Neural progenitor cell (in vitro differentiated cells): ENCODE results near the gene PNPLA6. TPM values are rescaled to one million over a fixed set of nuclear protein-coding genes. Genes with fewer than 3 reads are reported as not detected.

ENCODE experiments used
- DNase-seq: peaks from one replicate; pipeline ENCODE4 v3.0.0-alpha.2; 2016; ENCODE audit warnings: low spot score
- H2AFZ ChIP-seq: fragments of 200-600 bp; sonication (generic); replicated peaks from 2 replicates; pipeline ENCODE4 v1.6.1; 2016; ENCODE audit warnings: antibody characterized with exemption
- H3F3A ChIP-seq: fragments of 200-600 bp; sonication (generic); 2 replicates; pipeline ENCODE4 v1.6.1; 2016; ENCODE audit warnings: antibody characterized with exemption, low read depth
- H3K27ac ChIP-seq: fragments of 200-600 bp; sonication (generic); 2 replicates; pipeline ENCODE4 v1.5.1; 2016; ENCODE audit warnings: mild to moderate bottlenecking
- H3K27me3 ChIP-seq: fragments of 200-600 bp; sonication (generic); 2 replicates; pipeline ENCODE4 v1.6.1; 2016; ENCODE audit warnings: mild to moderate bottlenecking, moderate library complexity
- H3K36me3 ChIP-seq: fragments of 200-600 bp; sonication (generic); 2 replicates; pipeline ENCODE4 v1.5.1; 2016
- H3K4me1 ChIP-seq: fragments of 200-600 bp; sonication (generic); 2 replicates; pipeline ENCODE4 v1.6.1; 2016; ENCODE audit warnings: mixed run types
- H3K4me2 ChIP-seq: fragments of 200-600 bp; sonication (generic); 2 replicates; pipeline ENCODE4 v1.6.1; 2016
- H3K4me3 ChIP-seq: fragments of 200-600 bp; sonication (generic); 2 replicates; pipeline ENCODE4 v1.5.1; 2016
- H3K79me2 ChIP-seq: fragments of 200-600 bp; sonication (generic); 2 replicates; pipeline ENCODE4 v1.6.1; 2016; ENCODE audit warnings: low read depth
- H3K9ac ChIP-seq: fragments of 200-600 bp; sonication (generic); 2 replicates; pipeline ENCODE4 v1.6.1; 2016
- H3K9me3 ChIP-seq: fragments of 200-600 bp; sonication (generic); 2 replicates; pipeline ENCODE4 v1.5.1; 2016; ENCODE audit warnings: low read depth
- H4K20me1 ChIP-seq: fragments of 200-600 bp; sonication (generic); 2 replicates; pipeline ENCODE4 v1.6.1; 2016; ENCODE audit warnings: low read depth
- H3K27ac Mint-ChIP-seq: 3 replicates; pipeline ENCODE4 v1.8.0; 2021; ENCODE audit warnings: mixed read lengths
- H3K27me3 Mint-ChIP-seq: 2 replicates; pipeline ENCODE4 v1.8.0; 2022; ENCODE audit warnings: low read depth, mild to moderate bottlenecking, inconsistent platforms, moderate library complexity, mixed read lengths; ENCODE audit not compliant: insufficient read depth
- H3K36me3 Mint-ChIP-seq: 3 replicates; pipeline ENCODE4 v1.8.0; 2021; ENCODE audit warnings: mixed read lengths
- H3K4me1 Mint-ChIP-seq: 3 replicates; pipeline ENCODE4 v1.8.0; 2021; ENCODE audit warnings: mixed read lengths
- H3K4me3 Mint-ChIP-seq: 3 replicates; pipeline ENCODE4 v1.8.0; 2021; ENCODE audit warnings: mild to moderate bottlenecking, moderate library complexity, mixed read lengths
- H3K9me3 Mint-ChIP-seq: 3 replicates; pipeline ENCODE4 v1.8.0; 2020; ENCODE audit warnings: mixed read lengths
- CTCF ChIP-seq: fragments of 200-600 bp; sonication (generic); IDR thresholded peaks from 2 replicates; pipeline ENCODE4 v1.5.1; 2017; ENCODE audit warnings: antibody characterized with exemption, mild to moderate bottlenecking
- EZH2 ChIP-seq: fragments of 200-600 bp; sonication (generic); IDR thresholded peaks from 2 replicates; pipeline ENCODE4 v1.6.1; 2017; ENCODE audit warnings: antibody characterized with exemption, mild to moderate bottlenecking, moderate library complexity
- EZH2phosphoT487 ChIP-seq: fragments of 200-600 bp; sonication (generic); IDR thresholded peaks from 2 replicates; pipeline ENCODE4 v1.6.1; 2017; ENCODE audit warnings: antibody characterized with exemption
- total RNA-seq: library from RNA; depleted of rRNA; stranded (reverse); fragments of >200 nt; gene quantifications from 2 replicates; pipeline ENCODE4 v1.2.3, GENCODE V29; 2015; ENCODE audit warnings: low replicate concordance

The PNPLA6 gene
- total RNA-seq, 1 donor from 2014 or later, result 25.5 TPM

- Histone ChIP-seq H4K20me1 (peaks cover 29% of the 10 kb centered on the region), H2AFZ (no peak overlapping the region), H3K9me3 (no peaks in the 10 kb centered on the region), H3K79me2 (peaks cover 2% of the 10 kb centered on the region), H3F3A (no peaks in the 10 kb centered on the region), H3K36me3 (no peaks in the 10 kb centered on the region), H3K4me2 (no peak overlapping the region), H3K27me3 (no peaks in the 10 kb centered on the region), H3K27ac (no peak overlapping the region), H3K4me3 (no peak overlapping the region), H3K4me1 (no peaks in the 10 kb centered on the region), H3K9ac (no peak overlapping the region)
- DNase-seq, result no peak
- Mint-ChIP-seq H3K9me3 (no peaks in the 10 kb centered on the region), H3K4me3 (no peak overlapping the region), H3K27me3 (peaks cover 2% of the 10 kb centered on the region), H3K4me1 (no peaks in the 10 kb centered on the region), H3K27ac (no peak overlapping the region), H3K36me3 (no peaks in the 10 kb centered on the region)
- TF ChIP-seq EZH2 (no peak), EZH2phosphoT487 (no peak), CTCF (no peak)
These were observed 70.8 kb downstream of the PNPLA6 start for GRCh38 chr19:7606289-7606688.

GRCh38 chr19:7607212-7607873 lies 71.8 kb downstream of the PNPLA6 start:
- Histone ChIP-seq H3K4me1 (no peaks in the 10 kb centered on the region), H3F3A (no peaks in the 10 kb centered on the region), H3K9me3 (no peaks in the 10 kb centered on the region), H3K27me3 (no peaks in the 10 kb centered on the region), H4K20me1 (peaks cover 22% of the 10 kb centered on the region), H3K4me3 (no peak overlapping the region), H3K9ac (no peak overlapping the region), H2AFZ (no peak overlapping the region), H3K36me3 (no peaks in the 10 kb centered on the region), H3K27ac (no peak overlapping the region), H3K4me2 (no peak overlapping the region), H3K79me2 (no peaks in the 10 kb centered on the region)
- Mint-ChIP-seq H3K27me3 (peaks cover 2% of the 10 kb centered on the region), H3K9me3 (no peaks in the 10 kb centered on the region), H3K4me3 (no peak overlapping the region), H3K27ac (no peak overlapping the region), H3K4me1 (no peaks in the 10 kb centered on the region), H3K36me3 (no peaks in the 10 kb centered on the region)
- no peak for DNase-seq
- TF ChIP-seq EZH2phosphoT487 (no peak), CTCF (no peak), EZH2 (no peak)

- Mint-ChIP-seq H3K9me3 (no peaks in the 10 kb centered on the region), H3K27me3 (peaks cover 2% of the 10 kb centered on the region), H3K4me1 (no peaks in the 10 kb centered on the region), H3K27ac (no peak overlapping the region), H3K4me3 (no peak overlapping the region), H3K36me3 (no peaks in the 10 kb centered on the region)
- no peaks in the 10 kb centered on the region for H3K4me1 ChIP-seq
- H3K4me2 ChIP-seq, result no peak overlapping the region
- no peak overlapping the region for H3K27ac ChIP-seq
- H4K20me1 ChIP-seq, result peaks cover 15% of the 10 kb centered on the region
- H2AFZ ChIP-seq, result no peak overlapping the region
- DNase-seq, result no peak
- no peaks in the 10 kb centered on the region for H3K9me3 ChIP-seq
- H3K79me2 ChIP-seq, result no peaks in the 10 kb centered on the region
- no peak overlapping the region for H3K9ac ChIP-seq
- TF ChIP-seq CTCF, result no peak
- TF ChIP-seq EZH2phosphoT487, result no peak
- no peak for TF ChIP-seq EZH2
- no peaks in the 10 kb centered on the region for H3K27me3 ChIP-seq
- no peaks in the 10 kb centered on the region for H3K36me3 ChIP-seq
- H3K4me3 ChIP-seq, result no peak overlapping the region
- H3F3A ChIP-seq, result no peaks in the 10 kb centered on the region
These were observed 72.5 kb downstream of the PNPLA6 start for GRCh38 chr19:7607874-7608560.
